HepG2 (cell line): ENCODE measurements around the gene TACO1. TPM values are rescaled to one million over a fixed set of nuclear protein-coding genes. Genes with fewer than 3 reads are reported as not detected.
A peak's percentile ranks its signal among the peaks of the same experiment; 100 is the strongest.

ENCODE experiments used
- ATAC-seq: fragments of 200-7000 bp; cut with Tn5 transposase; 3 replicates; pipeline ENCODE4 v1.9.1; 2020; ENCODE audit warnings: mild to moderate bottlenecking, moderate library complexity
- BruUV-seq: library from RNA; stranded (reverse); fragments of 400-500 nt; replicated peaks from 2 replicates; lab custom pipeline; 2021; lab: Mats Ljungman, UMichigan
- CTCF ChIA-PET: fragments of 300-600 bp; formaldehyde crosslinking; extraction: SDS; loops from one replicate; lab custom pipeline; 2021; ENCODE audit warnings: low total read pairs, inconsistent platforms, low intra/inter-chr PET ratio; lab: Yijun Ruan, JAX
- POLR2A ChIA-PET: fragments of 350-600 bp; sonication (Branson Sonifier 250); formaldehyde crosslinking; loops from one replicate; lab custom pipeline; 2020; ENCODE audit warnings: antibody characterized with exemption, inconsistent platforms; lab: Yijun Ruan, JAX
- DNase-seq: peaks from one replicate; pipeline ENCODE4 v3.0.0-alpha.2; 2015; ENCODE audit warnings: low spot score
- FAIRE-seq: peaks from 3 replicates; lab custom pipeline; 2011; peaks lifted over from hg19 to GRCh38; lab: Jason Lieb, UNC
- H2AFZ ChIP-seq: one replicate; pipeline ENCODE4 v1.6.1; 2011; ENCODE audit warnings: low read length, inconsistent platforms
- H3K27ac ChIP-seq: fragments of 300-600 bp; 3 replicates; pipeline ENCODE4 v1.8.0; 2011; ENCODE audit warnings: mixed run types, mild to moderate bottlenecking, mixed read lengths, low read length, inconsistent platforms; ENCODE audit not compliant: insufficient read depth; ENCODE audit errors: extremely low read length
- H3K27me3 ChIP-seq, 2 experiments: fragments of 200-600 bp in 1 of 2; 2 replicates in 1 of 2; 3 replicates in 1 of 2; pipeline versions ENCODE4 v1.6.0 to v1.8.0; 2011; ENCODE audit warnings: low read length in 2 of 2, mild to moderate bottlenecking in 2 of 2, moderate library complexity in 2 of 2, inconsistent platforms in 1 of 2; ENCODE audit not compliant: insufficient read depth in 2 of 2, control insufficient read depth in 1 of 2
- H3K36me3 ChIP-seq, 2 experiments: fragments of 200-600 bp in 1 of 2; replicated peaks in 1 of 2; 2 replicates in 1 of 2; 3 replicates in 1 of 2; pipeline versions ENCODE4 v1.5.1 to v1.8.0; 2011; ENCODE audit warnings: low read length in 2 of 2, inconsistent platforms in 1 of 2; ENCODE audit not compliant: insufficient read depth in 2 of 2, control insufficient read depth in 1 of 2
- H3K4me1 ChIP-seq: 2 replicates; pipeline ENCODE4 v1.5.1; 2012; ENCODE audit warnings: low read length, inconsistent platforms; ENCODE audit not compliant: insufficient read depth
- H3K4me2 ChIP-seq: 2 replicates; pipeline ENCODE4 v1.6.0; 2011; ENCODE audit warnings: low read depth, low read length, inconsistent platforms
- H3K4me3 ChIP-seq, 3 experiments: fragments of 200-600 bp in 1 of 3; sonication (generic), shearing (Covaris generic) in 1 of 3; replicated peaks in 1 of 3; 2 replicates each; pipeline ENCODE4 v1.5.1; 2011 to 2016; ENCODE audit warnings: low read length in 3 of 3, inconsistent platforms in 2 of 3, low read depth in 2 of 3, mild to moderate bottlenecking in 2 of 3, control low read depth in 1 of 3, mixed read lengths in 1 of 3; ENCODE audit not compliant: insufficient read depth in 1 of 3
- H3K79me2 ChIP-seq: one replicate; pipeline ENCODE4 v1.6.1; 2011; ENCODE audit warnings: low read length, inconsistent platforms; ENCODE audit not compliant: insufficient read depth
- H3K9ac ChIP-seq: 2 replicates; pipeline ENCODE4 v1.6.0; 2011; ENCODE audit warnings: mild to moderate bottlenecking, low read depth, low read length, inconsistent platforms; ENCODE audit not compliant: insufficient read depth
- H3K9me3 ChIP-seq: 2 replicates; pipeline ENCODE4 v1.5.1; 2012; ENCODE audit warnings: mild to moderate bottlenecking, low read length
- H4K20me1 ChIP-seq: 2 replicates; pipeline ENCODE4 v1.6.0; 2011; ENCODE audit warnings: inconsistent platforms, mild to moderate bottlenecking, low read length, moderate library complexity; ENCODE audit not compliant: insufficient read depth
- ARID4A ChIP-seq: sonication (generic); formaldehyde crosslinking; IDR thresholded peaks from 2 replicates; pipeline ENCODE4 v1.5.0; 2020; ENCODE audit warnings: mild to moderate bottlenecking, missing genetic modification reagents, borderline replicate concordance
- CENPBD1 ChIP-seq: sonication (generic); formaldehyde crosslinking; IDR thresholded peaks from 2 replicates; pipeline ENCODE4 v1.8.0; 2022; ENCODE audit warnings: missing genetic modification reagents, low read depth, mild to moderate bottlenecking, borderline replicate concordance
- FOXA1 ChIP-seq, 2 experiments: fragments of 450-650 bp in 1 of 2; sonication (generic) in 1 of 2; formaldehyde crosslinking in 1 of 2; IDR thresholded peaks; 2 replicates each; pipeline versions ENCODE4 v1.4.0 to v1.6.1; 2016 to 2020; ENCODE audit warnings: missing genetic modification reagents in 1 of 2
- FOXC1 ChIP-seq: sonication (generic); formaldehyde crosslinking; IDR thresholded peaks from 2 replicates; pipeline ENCODE4 v1.8.0; 2022; ENCODE audit warnings: mild to moderate bottlenecking, missing genetic modification reagents, borderline replicate concordance
- GATAD1 ChIP-seq: IDR thresholded peaks from 2 replicates; pipeline ENCODE4 v1.6.1; 2016; ENCODE audit warnings: missing genetic modification reagents, missing compliant biosample characterization
- HDAC1 ChIP-seq: sonication (generic); formaldehyde crosslinking; IDR thresholded peaks from 2 replicates; pipeline ENCODE4 v1.5.1; 2020; ENCODE audit warnings: mild to moderate bottlenecking, missing genetic modification reagents
- JUNB ChIP-seq: sonication (generic); formaldehyde crosslinking; IDR thresholded peaks from 2 replicates; pipeline ENCODE4 v1.8.0; 2022; ENCODE audit warnings: missing genetic modification reagents, mild to moderate bottlenecking, borderline replicate concordance
- MYC ChIP-seq: sonication (generic); formaldehyde crosslinking; IDR thresholded peaks from 2 replicates; pipeline ENCODE4 v1.9.0; 2021; ENCODE audit warnings: missing genetic modification reagents, borderline replicate concordance
- ZNF160 ChIP-seq: sonication (generic); formaldehyde crosslinking; IDR thresholded peaks from 2 replicates; pipeline ENCODE4 v1.8.0; 2022; ENCODE audit warnings: mild to moderate bottlenecking, inconsistent platforms, missing genetic modification reagents
- ZNF333 ChIP-seq: sonication (generic); formaldehyde crosslinking; IDR thresholded peaks from 2 replicates; pipeline ENCODE4 v1.4.0; 2020; ENCODE audit warnings: mild to moderate bottlenecking, missing genetic modification reagents, borderline replicate concordance
- ZNF460 ChIP-seq: sonication (generic); formaldehyde crosslinking; IDR thresholded peaks from 2 replicates; pipeline ENCODE4 v1.5.1; 2020; ENCODE audit warnings: missing genetic modification reagents, mild to moderate bottlenecking, borderline replicate concordance
- ZNF510 ChIP-seq: sonication (generic); formaldehyde crosslinking; IDR thresholded peaks from 2 replicates; pipeline ENCODE4 v1.4.0; 2020; ENCODE audit warnings: low read depth, mild to moderate bottlenecking, missing genetic modification reagents
- ZNF83 ChIP-seq: sonication (generic); formaldehyde crosslinking; IDR thresholded peaks from 2 replicates; pipeline ENCODE4 v1.4.0; 2020; ENCODE audit warnings: missing genetic modification reagents, mild to moderate bottlenecking, borderline replicate concordance
- ZNF879 ChIP-seq: sonication (generic); formaldehyde crosslinking; IDR thresholded peaks from 2 replicates; pipeline ENCODE4 v1.8.1; 2023; ENCODE audit warnings: missing genetic modification reagents
- WGBS: methylation state at CpG from one replicate; pipeline ENCODE4 v1.1.6; 2017; ENCODE audit warnings: low lambda C conversion rate; 5-methylcytosine and 5-hydroxymethylcytosine counted together
- in situ Hi-C: cut with HindIII; loops from 2 replicates; pipeline ENCODE4 v1.10.0; 2017; ENCODE audit warnings: low pct_unique_long_range_greater_than_20kb; ENCODE audit not compliant: extremely low pct_ligation_motif_present
- intact Hi-C: fragments of 100-400 bp; cut with micrococcal nuclease; formaldehyde crosslinking; loops from one replicate; pipeline ENCODE4 v1.10.0; 2022; ENCODE audit not compliant: unreplicated experiment
- polyA plus RNA-seq, 8 experiments: library from polyadenylated mRNA; depleted of rRNA in 3 of 8; stranded (reverse) in 7 of 8; unstranded in 1 of 8; fragments of >200 nt; fragmentation: Illumina TruSeq in 4 of 8; extraction: Trizol in 4 of 8; gene quantifications; 2 replicates each; pipeline versions ENCODE4 v1.2.1 to v1.2.3, GENCODE V29; 2011 to 2016; ENCODE audit warnings: low read depth in 4 of 8, missing spikeins in 1 of 8, mixed read lengths in 1 of 8; ENCODE audit not compliant: insufficient read depth in 1 of 8
- total RNA-seq, 5 experiments: library from RNA; depleted of rRNA; stranded (reverse); fragments of >200 nt; fragmentation: Illumina TruSeq; extraction: Trizol; gene quantifications; 2 replicates each; pipeline ENCODE4 v1.2.3, GENCODE V29; 2016; ENCODE audit warnings: low read depth in 1 of 5

The TACO1 gene
- total and polyA plus RNA-seq, 2 of the 13 experiments (the other 11 are each of a cell fraction or from before 2014, with no cell fraction given), result 34.7 to 53.6 TPM

GRCh38 chr17:63621684-63622573 lies 21.2 kb downstream of the TACO1 start, which contains the start of gene MAP3K3 (continued):
- TF ChIP-seq JUNB (CRISPR knock-in tag), result no peak
- peak; percentile 78; the same call in 1 of the 2 replicates for TF ChIP-seq ZNF879 (CRISPR knock-in tag)
- no peak for TF ChIP-seq ZNF460 (CRISPR knock-in tag)
- peak; percentile 90 for TF ChIP-seq FOXC1 (CRISPR knock-in tag)

- 0% methylated on average over 21 of the region's 100 CpGs for WGBS
- in situ Hi-C loops (no loop called here), intact Hi-C loops (loop anchor here (1.0 to 5.0 kb wide), 3 partner anchors 44 to 72 kb away; partner anchors contain the start of gene DCAF7)
- Histone ChIP-seq H2AFZ (no peak overlapping the region), H3K27ac (peak overlapping the region; percentile 42), H4K20me1 (peaks cover 7% of the 10 kb centered on the region; the same call in 1 of the 2 replicates), H3K36me3 (no peaks in the 10 kb centered on the region), H3K9me3 (no peaks in the 10 kb centered on the region), H3K4me2 (peak overlapping the region; percentile 85), H3K4me3 (peak overlapping the region; percentile 80 to 97 (median 85)), H3K4me1 (peaks cover 47% of the 10 kb centered on the region), H3K9ac (peak overlapping the region; percentile 77), H3K27me3 (peaks cover 0 to 4% of the 10 kb centered on the region in 2 experiments; a peak in 1 of 5 replicates), H3K79me2 (peaks cover 39% of the 10 kb centered on the region)
- ATAC-seq, result peak; percentile 33
- DNase-seq, result peak; percentile 49
- ChIA-PET POLR2A (interaction anchor here (0.6 to 2.4 kb wide), 25 partner anchors 9 to 216 kb away, joined by 3 to 47 read pairs (median 6); partner anchors contain the start of genes CCDC47, DCAF7, DDX42 and LIMD2), CTCF (no interaction called here)
- no peak for FAIRE-seq
- no TSS peak for BruUV-seq
- TF ChIP-seq ZNF333 (0 out of 2 replicates have a peak, but pooled peaks have one; percentile 45), ZNF510 (CRISPR knock-in tag) (no peak), MYC (CRISPR knock-in tag) (peak; percentile 14; the same call in 1 of the 2 replicates), CENPBD1 (CRISPR knock-in tag) (no peak), ZNF83 (CRISPR knock-in tag) (peak; percentile 75; the same call in 1 of the 2 replicates), ZNF160 (0 out of 2 replicates have a peak, but pooled peaks have one; percentile 50), FOXA1 (IDR thresholded peaks at IDR 0.05) (no peak), FOXA1 (CRISPR knock-in tag; IDR thresholded peaks at IDR 0.05) (peak; percentile 33; the same call in 1 of the 2 replicates), HDAC1 (CRISPR knock-in tag) (peak; percentile 34), ARID4A (peak; percentile 60), GATAD1 (CRISPR knock-in tag) (0 out of 2 replicates have a peak, but pooled peaks have one; percentile 30)
These were observed 22.1 kb downstream of the TACO1 start for GRCh38 chr17:63622574-63623390.
